ENCODE results near the gene TPX2.
"Not testable (repeated sequence)": the region's sequence is repeated elsewhere in the genome, so short reads cannot be mapped to it uniquely, and the experiment has no call there.

TPX2 gene

DNA sequence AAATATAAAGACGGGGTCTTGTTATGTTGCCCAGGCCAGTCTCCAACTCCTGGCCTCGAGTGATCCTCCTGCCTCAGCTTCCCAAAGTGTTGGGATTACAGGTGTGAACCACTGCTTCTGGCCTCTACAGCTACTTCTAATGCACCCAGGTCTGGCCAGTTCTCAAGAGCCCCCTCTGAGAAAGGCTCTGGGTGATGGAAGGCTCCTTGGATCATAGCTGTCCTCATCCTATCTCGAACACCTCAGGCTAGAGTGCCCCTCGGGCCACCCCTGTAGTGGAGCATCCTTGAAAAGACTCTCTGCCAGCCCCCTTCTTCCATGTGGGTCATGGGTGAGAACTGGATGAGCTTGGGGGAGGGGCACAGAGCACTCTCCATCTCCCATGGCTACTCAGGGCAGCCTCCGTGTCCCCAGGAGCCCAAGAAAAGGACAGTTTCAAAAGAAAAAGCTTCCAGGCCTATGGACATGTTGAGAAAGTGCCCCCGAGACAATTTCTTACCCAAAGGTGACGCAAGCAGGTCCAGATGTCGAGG is 79.4 kb downstream of the TPX2 start:
- no peak for DNase-seq

GRCh38 chr20:31819083-31819784 is 80.1 kb downstream of the TPX2 start, which contains the start of gene MYLK2:
Gene MYLK2 (plus strand): TSS chr20:31819356. CDS start chr20:31819581, 225 bp downstream.
- no peak for DNase-seq

- DNase-seq = no peak
Observed at GRCh38 chr20:31820228-31820627, 81.1 kb downstream of the TPX2 start.

- DNase-seq = no peak
Observed at GRCh38 chr20:31821427-31821826, 82.3 kb downstream of the TPX2 start.

DNA sequence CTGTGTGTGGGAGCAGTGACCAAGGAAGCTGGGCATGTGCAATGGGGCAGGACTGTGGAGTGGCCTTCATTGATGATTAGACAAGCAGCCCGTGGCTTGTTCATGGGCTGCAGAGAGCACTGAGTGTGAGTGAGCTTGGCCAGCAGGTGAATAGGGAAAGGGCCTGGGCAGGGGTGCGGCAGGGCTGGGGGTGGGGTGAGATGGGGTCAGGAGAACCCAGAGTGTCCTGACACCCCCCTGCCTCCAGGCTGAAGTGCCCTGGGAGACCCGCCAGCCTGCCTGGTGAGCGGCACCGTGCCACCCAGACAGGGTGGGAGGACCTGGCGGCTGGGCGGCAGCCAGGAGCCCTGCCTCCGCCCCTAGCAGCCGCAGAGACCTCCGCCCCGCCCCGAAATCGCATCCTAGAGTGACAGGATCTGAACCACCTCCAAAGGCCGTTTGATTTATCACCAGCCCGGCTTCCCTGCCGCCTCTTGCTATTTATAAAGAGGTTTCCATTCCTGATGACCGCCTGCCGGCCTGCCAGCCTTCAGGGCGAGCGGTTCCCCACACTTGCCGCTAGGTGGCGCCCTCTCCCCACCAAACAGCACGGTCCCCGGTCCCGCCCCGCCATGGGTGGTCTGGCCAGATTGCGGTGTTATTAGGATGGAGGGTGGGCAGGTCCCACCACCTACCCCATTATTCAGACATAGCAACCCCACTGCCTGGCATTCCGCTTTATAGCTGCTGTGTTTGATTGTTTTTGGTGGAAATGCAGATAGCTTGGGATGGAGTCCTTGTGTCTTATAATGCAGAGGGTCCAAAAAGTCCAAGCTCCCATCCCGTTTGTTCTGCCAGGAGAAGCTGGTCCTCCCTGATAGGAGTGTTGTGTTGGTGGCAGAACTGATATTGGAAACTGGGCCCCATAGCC is 83.6 kb downstream of the TPX2 start:
- DNase-seq = peak; percentile 63

GRCh38 chr20:31823360-31824124 is 84.5 kb downstream of the TPX2 start:
- no peak for DNase-seq

GRCh38 chr20:31824125-31824485 is 85.0 kb downstream of the TPX2 start:
- DNase-seq = no peak

GRCh38 chr20:31824554-31825313 is 85.6 kb downstream of the TPX2 start:
- no peak for DNase-seq

- no peak for DNase-seq
Observed at GRCh38 chr20:31826074-31826473, 87.0 kb downstream of the TPX2 start.

- DNase-seq = no peak
Observed at GRCh38 chr20:31827059-31827458, 88.0 kb downstream of the TPX2 start.

DNA sequence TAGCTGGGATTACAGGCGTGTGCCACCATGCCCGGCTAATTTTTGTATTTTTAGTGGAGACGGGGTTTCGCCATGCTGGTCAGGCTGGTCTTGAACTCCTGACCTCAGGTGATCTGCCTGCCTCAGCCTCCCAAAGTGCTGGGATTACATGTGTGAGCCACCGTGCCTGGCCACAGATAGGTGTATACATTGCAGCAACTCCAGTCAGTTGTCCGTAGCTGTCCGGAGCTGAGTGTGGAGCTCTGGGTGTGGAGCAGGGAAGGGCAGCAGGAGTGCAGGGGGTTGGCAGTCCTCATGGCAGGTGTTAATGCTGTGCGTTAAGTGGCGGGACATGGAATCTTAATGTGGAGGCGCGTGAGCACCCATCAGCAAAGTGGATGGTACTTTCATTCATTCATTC is 88.9 kb downstream of the TPX2 start:
- DNase-seq = not testable (repeated sequence)

DNA sequence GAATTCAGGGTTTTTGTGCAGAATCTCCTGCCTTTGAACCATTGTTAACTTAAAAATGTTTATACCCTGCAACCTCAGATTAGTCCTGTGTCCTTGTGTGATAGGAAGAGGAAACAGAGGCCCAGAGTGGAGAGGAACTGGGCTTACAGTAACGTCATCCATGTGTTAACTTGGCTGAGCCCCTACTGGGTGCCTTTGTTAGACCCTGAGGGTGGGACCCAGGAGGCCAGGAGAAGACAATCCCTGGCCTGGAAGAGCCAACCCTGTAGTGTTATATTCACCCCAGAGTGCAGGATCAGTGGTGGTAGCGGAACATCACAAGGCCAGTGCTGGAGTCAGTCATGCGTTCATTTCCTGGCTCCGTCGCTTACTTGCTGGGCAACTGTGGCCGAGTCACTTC is 90.6 kb downstream of the TPX2 start:
- no peak for DNase-seq

DNA sequence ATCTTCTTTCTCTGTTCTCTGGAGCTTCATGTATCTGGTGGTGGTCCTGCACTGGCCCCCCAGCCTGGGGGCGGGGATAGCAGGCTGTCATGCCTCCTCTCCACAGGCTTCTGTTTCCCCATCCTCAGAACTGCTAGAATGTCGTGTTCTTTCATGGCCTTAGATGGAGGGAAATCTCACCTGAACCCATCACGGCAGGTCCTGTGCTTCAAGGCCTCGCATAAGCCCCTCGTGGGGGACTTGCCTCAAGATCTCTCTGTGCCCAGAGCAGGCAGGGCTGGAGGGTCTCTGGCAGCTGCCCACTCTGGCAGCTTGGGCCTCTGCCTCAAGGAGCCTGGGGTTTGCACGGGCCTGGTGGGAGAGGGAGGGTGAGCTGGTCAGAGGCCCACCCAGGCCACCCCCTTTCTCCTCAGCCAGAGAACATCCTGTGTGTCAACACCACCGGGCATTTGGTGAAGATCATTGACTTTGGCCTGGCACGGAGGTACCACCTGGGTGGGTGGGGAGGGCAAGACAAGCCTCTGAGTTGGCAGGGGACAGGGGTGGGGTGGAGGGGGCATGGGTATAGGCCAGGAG is 91.4 kb downstream of the TPX2 start:
- no peak for DNase-seq

DNA sequence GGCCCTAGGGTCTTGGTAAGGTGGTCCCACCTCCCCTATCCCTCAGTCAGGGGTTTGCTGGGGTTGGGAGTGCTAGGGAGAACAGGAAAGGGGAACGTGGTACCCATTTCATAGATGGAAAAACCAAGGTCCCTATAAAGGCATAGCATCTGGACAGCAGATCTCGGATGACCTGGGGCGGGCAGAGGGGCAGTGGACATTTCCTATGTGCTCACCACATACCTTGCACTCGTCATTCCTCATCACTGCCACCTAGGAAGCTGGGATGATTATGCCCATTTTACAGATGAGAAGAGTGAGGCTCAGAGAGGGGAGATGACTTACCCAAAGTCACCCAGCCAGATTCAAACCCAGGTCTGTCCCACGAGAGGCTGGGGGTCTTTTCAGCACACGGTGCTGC is 92.1 kb downstream of the TPX2 start:
- no peak for DNase-seq

- no peak for DNase-seq
Observed at GRCh38 chr20:31831771-31832306, 92.7 kb downstream of the TPX2 start.

GRCh38 chr20:31833130-31833930 is 94.2 kb downstream of the TPX2 start:
- DNase-seq = peak; percentile 58

GRCh38 chr20:31833931-31834521 is 94.9 kb downstream of the TPX2 start:
- DNase-seq = no peak

- DNase-seq = no peak
Observed at GRCh38 chr20:31835554-31835953, 96.5 kb downstream of the TPX2 start.

GRCh38 chr20:31835977-31836852 is 97.1 kb downstream of the TPX2 start:
- no peak for DNase-seq
